GM19438 (cell line): Measurements from ENCODE around the gene EXOC2.
"Not testable (repeated sequence)": the region's sequence is repeated elsewhere in the genome, so short reads cannot be mapped to it uniquely, and the experiment has no call there.

Source experiments
- ATAC-seq: cut with Tn5 transposase; IDR thresholded peaks from one replicate; pipeline ENCODE4 v1.9.1; 2021; ENCODE audit warnings: low read depth; ENCODE audit not compliant: unreplicated experiment

EXOC2 gene

GRCh38 chr6:683742-684440, 9.0 kb downstream of the EXOC2 start:
- ATAC-seq: peak; percentile 51

- no peak for ATAC-seq
These were observed 12.1 kb downstream of the EXOC2 start for GRCh38 chr6:680666-681340.

- no peak for ATAC-seq
These were observed 12.7 kb downstream of the EXOC2 start for GRCh38 chr6:680251-680650.

- no peak for ATAC-seq
These were observed 13.7 kb downstream of the EXOC2 start for GRCh38 chr6:679282-679681.

- no peak for ATAC-seq
These were observed 14.4 kb downstream of the EXOC2 start for GRCh38 chr6:678520-678919.

GRCh38 chr6:677919-678318, 15.0 kb downstream of the EXOC2 start:
- no peak for ATAC-seq

- ATAC-seq: no peak
These were observed 18.0 kb downstream of the EXOC2 start for GRCh38 chr6:674956-675355.

GRCh38 chr6:674406-674805, 18.5 kb downstream of the EXOC2 start:
- ATAC-seq: no peak

- no peak for ATAC-seq
These were observed 25.5 kb downstream of the EXOC2 start for GRCh38 chr6:667253-667927.

- ATAC-seq: no peak
These were observed 27.3 kb downstream of the EXOC2 start for GRCh38 chr6:665403-666267.

GRCh38 chr6:663788-664187, 29.2 kb downstream of the EXOC2 start:
- ATAC-seq: not testable (repeated sequence)

GRCh38 chr6:659716-660581, 33.0 kb downstream of the EXOC2 start:
- ATAC-seq: no peak

GRCh38 chr6:658244-658643, 34.7 kb downstream of the EXOC2 start:
- no peak for ATAC-seq

- no peak for ATAC-seq
These were observed 35.2 kb downstream of the EXOC2 start for GRCh38 chr6:657743-658142.

GRCh38 chr6:656460-657252, 36.3 kb downstream of the EXOC2 start, which contains the start of gene HUS1B:
HUS1B (minus strand) TSS chr6:657100; CDS start chr6:656944, 156 bp downstream.
- no peak for ATAC-seq

GRCh38 chr6:654136-654535, 38.8 kb downstream of the EXOC2 start:
- no peak for ATAC-seq

GRCh38 chr6:652865-653264, 40.1 kb downstream of the EXOC2 start:
- no peak for ATAC-seq

GRCh38 chr6:650098-650497, 42.8 kb downstream of the EXOC2 start:
- ATAC-seq: no peak

- ATAC-seq: no peak
These were observed 50.1 kb downstream of the EXOC2 start for GRCh38 chr6:642805-643204.
